KMS-11 (cell line): ENCODE results near the gene HOXD9.

Experiments used
- H2AFZ ChIP-seq: fragments of 200-600 bp; sonication (generic); 2 replicates; pipeline ENCODE4 v1.6.1; 2016; ENCODE audit warnings: antibody characterized with exemption, mixed run types, low read depth
- H3K27ac ChIP-seq: fragments of 200-600 bp; sonication (generic); 2 replicates; pipeline ENCODE4 v1.6.1; 2016; ENCODE audit warnings: mild to moderate bottlenecking, mixed run types
- H3K27me3 ChIP-seq: fragments of 200-600 bp; sonication (generic); 2 replicates; pipeline ENCODE4 v1.6.1; 2017; ENCODE audit warnings: mild to moderate bottlenecking, low read depth, mixed run types, moderate library complexity; ENCODE audit not compliant: insufficient read depth
- H3K36me3 ChIP-seq: fragments of 200-600 bp; sonication (generic); 2 replicates; pipeline ENCODE4 v1.6.1; 2017; ENCODE audit warnings: mild to moderate bottlenecking, mixed run types; ENCODE audit not compliant: insufficient read depth
- H3K4me1 ChIP-seq: fragments of 200-600 bp; sonication (generic); 2 replicates; pipeline ENCODE4 v1.6.1; 2016; ENCODE audit warnings: mild to moderate bottlenecking, low read depth, mixed run types; ENCODE audit not compliant: poor library complexity, severe bottlenecking
- H3K4me2 ChIP-seq: fragments of 200-600 bp; sonication (generic); 2 replicates; pipeline ENCODE4 v1.7.0; 2016; ENCODE audit warnings: mild to moderate bottlenecking, mixed run types
- H3K4me3 ChIP-seq: fragments of 200-600 bp; sonication (generic); IDR thresholded peaks from 2 replicates; pipeline ENCODE4 v1.6.1; 2017; ENCODE audit warnings: low read depth, low read length, mixed read lengths; ENCODE audit not compliant: insufficient read depth
- H3K79me2 ChIP-seq: fragments of 200-600 bp; sonication (generic); 2 replicates; pipeline ENCODE4 v1.6.1; 2016; ENCODE audit warnings: low read depth, mixed run types; ENCODE audit not compliant: insufficient read depth
- H3K9ac ChIP-seq: fragments of 200-600 bp; sonication (generic); 2 replicates; pipeline ENCODE4 v1.6.1; 2016; ENCODE audit warnings: mild to moderate bottlenecking, mixed run types
- H4K20me1 ChIP-seq: fragments of 200-600 bp; sonication (generic); 2 replicates; pipeline ENCODE4 v1.6.1; 2016; ENCODE audit warnings: mild to moderate bottlenecking, mixed run types; ENCODE audit not compliant: insufficient read depth
- CTCF ChIP-seq: fragments of 200-600 bp; sonication (generic); conservative IDR thresholded peaks from 2 replicates; pipeline ENCODE4 v1.6.1; 2017; ENCODE audit warnings: low read depth, mild to moderate bottlenecking, antibody characterized with exemption, low read length, moderate library complexity, mixed read lengths

The HOXD9 gene

GRCh38 chr2:176127774-176128072 is 5.2 kb downstream of the HOXD9 start:
- no peaks in the 10 kb centered on the region for H4K20me1 ChIP-seq
- no peak overlapping the region for H3K9ac ChIP-seq
- H3K4me2 ChIP-seq, result no peak overlapping the region
- no peak for TF ChIP-seq CTCF
- H2AFZ ChIP-seq, result no peak overlapping the region
- no peak overlapping the region for H3K4me3 ChIP-seq
- no peaks in the 10 kb centered on the region for H3K4me1 ChIP-seq
- no peaks in the 10 kb centered on the region for H3K27me3 ChIP-seq
- H3K27ac ChIP-seq, result no peak overlapping the region
- no peaks in the 10 kb centered on the region for H3K79me2 ChIP-seq
- no peaks in the 10 kb centered on the region for H3K36me3 ChIP-seq

GRCh38 chr2:176128172-176128981 is 5.9 kb downstream of the HOXD9 start:
- no peak overlapping the region for H3K4me3 ChIP-seq
- H3K4me2 ChIP-seq, result no peak overlapping the region
- no peaks in the 10 kb centered on the region for H3K27me3 ChIP-seq
- no peaks in the 10 kb centered on the region for H4K20me1 ChIP-seq
- TF ChIP-seq CTCF, result no peak
- H3K36me3 ChIP-seq, result no peaks in the 10 kb centered on the region
- H3K27ac ChIP-seq, result no peak overlapping the region
- no peaks in the 10 kb centered on the region for H3K4me1 ChIP-seq
- no peak overlapping the region for H2AFZ ChIP-seq
- no peak overlapping the region for H3K9ac ChIP-seq
- H3K79me2 ChIP-seq, result no peaks in the 10 kb centered on the region

GRCh38 chr2:176128982-176129796 is 6.7 kb downstream of the HOXD9 start, which contains the start of gene HOXD8:
HOXD8 (plus strand) TSS chr2:176129705; CDS start chr2:176130367, 662 bp downstream.
- Histone ChIP-seq H2AFZ (no peak within 1 kb of the TSS), H3K79me2 (no peaks in the 10 kb centered on the region), H3K4me1 (no peaks in the 10 kb centered on the region), H3K9ac (no peak within 1 kb of the TSS), H3K4me3 (no peak within 1 kb of the TSS), H3K36me3 (no peaks in the 10 kb centered on the region), H3K27me3 (no peaks in the 10 kb centered on the region), H3K4me2 (no peak within 1 kb of the TSS), H4K20me1 (no peaks in the 10 kb centered on the region), H3K27ac (no peak within 1 kb of the TSS)
- no peak for TF ChIP-seq CTCF

GRCh38 chr2:176129813-176130146 is 7.3 kb downstream of the HOXD9 start:
- Histone ChIP-seq H2AFZ (no peak overlapping the region), H4K20me1 (no peaks in the 10 kb centered on the region), H3K4me3 (no peak overlapping the region), H3K27ac (no peak overlapping the region), H3K79me2 (no peaks in the 10 kb centered on the region), H3K36me3 (no peaks in the 10 kb centered on the region), H3K9ac (no peak overlapping the region), H3K4me1 (peaks cover 1% of the 10 kb centered on the region), H3K27me3 (no peaks in the 10 kb centered on the region), H3K4me2 (no peak overlapping the region)
- no peak for TF ChIP-seq CTCF
